AG09319 (cell line): ENCODE measurements around the gene ALG3.

Source experiments
- DNase-seq: peaks from one replicate; pipeline ENCODE4 v3.0.0-alpha.2; 2010; ENCODE audit warnings: low read depth; ENCODE audit errors: extremely low read depth
- CTCF ChIP-seq: IDR thresholded peaks from 2 replicates; pipeline ENCODE4 v1.5.1; 2011; ENCODE audit warnings: low read depth, mild to moderate bottlenecking, inconsistent platforms, low read length, moderate library complexity

ALG3 gene

GRCh38 chr3:184259396-184259877 lies 10.7 kb upstream of the ALG3 start:
- DNase-seq = no peak
- no peak for TF ChIP-seq CTCF

GRCh38 chr3:184258926-184259325 lies 10.2 kb upstream of the ALG3 start:
- no peak for DNase-seq
- no peak for TF ChIP-seq CTCF

GRCh38 chr3:184257083-184257915 lies 8.5 kb upstream of the ALG3 start:
- no peak for TF ChIP-seq CTCF
- no peak for DNase-seq

GRCh38 chr3:184255291-184256039 lies 6.7 kb upstream of the ALG3 start:
- no peak for DNase-seq
- no peak for TF ChIP-seq CTCF

- DNase-seq = peak; percentile 54
- peak; percentile 96 for TF ChIP-seq CTCF
Observed at GRCh38 chr3:184250167-184250828, 1.5 kb upstream of the ALG3 start.

- DNase-seq = peak; percentile 90
- TF ChIP-seq CTCF = no peak; the same call in none of the 2 replicates
Observed at GRCh38 chr3:184249412-184250166, 827 bp upstream of the ALG3 start, which contains the start of gene EEF1AKMT4. TSS of gene EEF1AKMT4 (plus strand) at chr3:184249672. CDS start at chr3:184249695, 23 bp downstream.
